ENCODE data around the gene PLCG1.

PLCG1 gene

DNA sequence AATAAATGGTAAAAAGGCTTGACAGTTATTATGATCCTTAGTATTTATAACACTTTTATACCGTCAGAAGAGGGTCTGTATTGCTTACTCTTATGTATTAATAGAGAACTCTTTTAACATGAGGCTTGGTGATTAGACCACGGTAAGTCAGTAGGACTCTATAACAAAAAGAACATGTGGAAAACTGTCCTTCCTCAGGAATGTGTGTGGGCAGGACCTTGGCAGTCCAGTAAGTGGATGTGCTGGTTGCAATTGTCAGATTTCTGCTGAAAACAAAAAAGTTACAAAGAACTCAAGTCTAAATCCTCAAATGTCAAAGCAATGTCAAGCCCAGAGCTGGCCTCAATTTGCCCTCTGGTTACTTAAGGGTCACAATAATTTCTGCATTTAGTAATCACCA is 81.1 kb downstream of the PLCG1 start:
- in situ Hi-C loops (cut with HindIII; ENCODE audit: low sequenced_read_pairs) = no loop called here
- H3K4me3 ChIP-seq (ENCODE audit: low read depth, low read length) = no peak overlapping the region
- no peak for TF ChIP-seq CTCF (IDR thresholded peaks at IDR 0.05; ENCODE audit: low read depth, low read length)
- peak; percentile 55 for DNase-seq (ENCODE audit: low read depth, low spot score)

GRCh38 chr20:41219824-41220223 is 82.5 kb downstream of the PLCG1 start:
- no peak for DNase-seq (ENCODE audit: low read depth, low spot score)
- TF ChIP-seq CTCF (IDR thresholded peaks at IDR 0.05; ENCODE audit: low read depth, low read length) = no peak
- in situ Hi-C loops (cut with HindIII; ENCODE audit: low sequenced_read_pairs) = no loop called here
- no peak overlapping the region for H3K4me3 ChIP-seq (ENCODE audit: low read depth, low read length)

GRCh38 chr20:41221614-41222218 is 84.4 kb downstream of the PLCG1 start:
- in situ Hi-C loops (cut with HindIII; ENCODE audit: low sequenced_read_pairs) = no loop called here

DNA sequence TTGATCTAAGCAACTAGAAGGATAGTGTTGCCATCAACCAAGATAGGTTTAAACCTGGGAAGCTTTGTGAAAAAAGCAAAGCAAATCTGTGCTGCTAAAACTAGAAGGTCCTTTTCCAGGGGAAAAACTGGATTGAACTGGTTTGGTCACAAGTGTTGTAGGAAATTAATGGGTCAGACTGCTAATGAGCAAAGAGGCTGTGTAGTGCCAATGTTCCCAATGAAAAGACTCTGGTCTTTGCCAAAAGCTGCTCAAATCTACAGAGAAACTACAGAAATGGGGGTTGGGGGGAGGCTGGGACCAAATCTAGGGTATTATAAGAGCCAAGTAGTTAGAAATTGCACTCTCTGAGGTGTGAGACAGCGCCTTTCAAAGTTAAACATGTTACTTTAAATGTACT is 85.0 kb downstream of the PLCG1 start:
- in situ Hi-C loops (cut with HindIII; ENCODE audit: low sequenced_read_pairs) = no loop called here

More at GRCh38 chr20:41221614-41222218, 84.4 kb downstream of the PLCG1 start:
- no peak for DNase-seq (ENCODE audit: low read depth, low spot score)
- TF ChIP-seq CTCF (IDR thresholded peaks at IDR 0.05; ENCODE audit: low read depth, low read length) = no peak
- H3K4me3 ChIP-seq (ENCODE audit: low read depth, low read length) = no peak overlapping the region

GRCh38 chr20:41222703-41223102 is 85.4 kb downstream of the PLCG1 start:
- in situ Hi-C loops (cut with HindIII; ENCODE audit: low sequenced_read_pairs) = no loop called here
- H3K4me3 ChIP-seq (ENCODE audit: low read depth, low read length) = no peak overlapping the region
- peak; percentile 47 for DNase-seq (ENCODE audit: low read depth, low spot score)
- TF ChIP-seq CTCF (IDR thresholded peaks at IDR 0.05; ENCODE audit: low read depth, low read length) = no peak

More for the DNA sequence above, 85.0 kb downstream of the PLCG1 start:
- DNase-seq (ENCODE audit: low read depth, low spot score) = no peak
- no peak for TF ChIP-seq CTCF (IDR thresholded peaks at IDR 0.05; ENCODE audit: low read depth, low read length)
- no peak overlapping the region for H3K4me3 ChIP-seq (ENCODE audit: low read depth, low read length)

DNA sequence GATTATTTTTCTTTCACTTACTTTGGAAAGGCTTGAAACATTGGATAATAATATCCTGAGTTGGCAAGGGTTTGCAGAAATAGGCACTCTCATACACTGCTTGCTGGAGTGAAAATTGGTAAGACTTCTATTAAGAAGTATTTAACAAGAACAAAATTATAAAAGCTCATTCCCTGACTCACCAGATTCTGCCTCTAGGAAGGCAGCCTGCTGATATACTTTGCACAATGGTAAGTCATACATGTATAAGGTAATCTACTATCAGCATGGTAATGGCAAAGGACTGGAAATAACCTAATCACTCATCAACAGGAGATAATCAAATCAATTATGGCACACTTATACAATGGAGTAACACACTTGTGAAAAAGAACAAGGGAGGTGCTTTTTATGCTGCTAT is 85.8 kb downstream of the PLCG1 start:
- in situ Hi-C loops (cut with HindIII; ENCODE audit: low sequenced_read_pairs) = no loop called here
- no peak for TF ChIP-seq CTCF (IDR thresholded peaks at IDR 0.05; ENCODE audit: low read depth, low read length)
- H3K4me3 ChIP-seq (ENCODE audit: low read depth, low read length) = no peak overlapping the region
- peak; percentile 35 for DNase-seq (ENCODE audit: low read depth, low spot score)
